CD4-positive, alpha-beta memory T cell (primary cell): ENCODE data around the gene ACVR2B. TPM values are rescaled to one million over a fixed set of nuclear protein-coding genes. Genes with fewer than 3 reads are reported as not detected.

Experiments
- polyA plus RNA-seq, 2 donors: library from polyadenylated mRNA; unstranded; fragments of 300-500 nt; fragmentation: Illumina TruSeq; gene quantifications; one replicate each; pipeline ENCODE4 v1.2.3, GENCODE V29; 2021
- total RNA-seq, 2 experiments: library from RNA; stranded (reverse); gene quantifications; one replicate each; pipeline ENCODE4 v1.2.3, GENCODE V29; 2021

ACVR2B gene
- total and polyA plus RNA-seq, 4 experiments from 2014 or later = 0.44 to 13.2 (median 7.2) TPM

Other genes with a start within 250 kb of the ACVR2B start
- gene SLC22A13, start 188.1 kb upstream of the ACVR2B start, total RNA-seq = under 1 TPM; 0.44 to 0.67 TPM
- under 1 TPM in 1 of 2 donors, not detected in 1; 0.18 TPM for gene SLC22A13, start 188.1 kb upstream of the ACVR2B start, polyA plus RNA-seq
- not detected for gene SLC22A14, start 171.6 kb upstream of the ACVR2B start, total RNA-seq
- gene SLC22A14, start 171.6 kb upstream of the ACVR2B start, polyA plus RNA-seq = under 1 TPM in 1 of 2 donors, not detected in 1; 0.10 TPM
- under 1 TPM; 0.47 to 0.61 TPM for gene XYLB, start 107.1 kb upstream of the ACVR2B start, total RNA-seq
- gene XYLB, start 107.1 kb upstream of the ACVR2B start, polyA plus RNA-seq = under 1 TPM; 0.22 to 0.47 TPM
- 10 to 100 TPM; 29.3 to 33.3 TPM for gene EXOG, start 42.5 kb downstream of the ACVR2B start, total RNA-seq
- gene EXOG, start 42.5 kb downstream of the ACVR2B start, polyA plus RNA-seq = 10 to 100 TPM in 1 of 2 donors, 1 to 10 TPM in 1; 2.6 to 13.6 TPM
- gene SCN5A, start 195.8 kb downstream of the ACVR2B start, total RNA-seq = under 1 TPM; 0.12 to 0.47 TPM
- not detected for gene SCN5A, start 195.8 kb downstream of the ACVR2B start, polyA plus RNA-seq